ENCODE data around the gene CASTOR1. TPM values are rescaled to one million over a fixed set of nuclear protein-coding genes. Genes with fewer than 3 reads are reported as not detected.

CASTOR1 gene
- total RNA-seq, 6 donors from 2014 or later = 7.0 to 31.5 (median 22.1) TPM

- peak in 1 of 4 donors; percentile 65 for TF ChIP-seq POLR2A (IDR thresholded peaks at IDR 0.05)
- TF ChIP-seq CTCF (IDR thresholded peaks at IDR 0.05) = peak in 3 of 6 experiments; percentile 15 to 26 (median 24)
- TF ChIP-seq EP300 (IDR thresholded peaks at IDR 0.05) = peak; percentile 93 to 100 (median 98)
- peak; percentile 99 for TF ChIP-seq POLR2AphosphoS5 (IDR thresholded peaks at IDR 0.05)
- Histone ChIP-seq H3K36me3 (peaks cover 25 to 47% (median 42%) of the 10 kb centered on the region in 4 donors), H3K27ac (peak overlapping the region; percentile 94 to 99 (median 96)), H3K27me3 (no peaks in the 10 kb centered on the region), H3K4me3 (no peak overlapping the region), H3K4me1 (peaks cover 43 to 59% (median 46%) of the 10 kb centered on the region in 4 donors), H3K9me3 (no peaks in the 10 kb centered on the region)
- ATAC-seq (ENCODE audit: low FRiP score in 2 of 2) (peak; percentile 8 to 71), DNase-seq (peak in 1 of 2 donors; percentile 94)
- 43 to 53% methylated on average over 8 to 13 of the region's 13 CpGs for WGBS, 2 donors
These were observed 2.0 kb upstream of the CASTOR1 start for GRCh38 chr22:30291058-30291892.

DNA sequence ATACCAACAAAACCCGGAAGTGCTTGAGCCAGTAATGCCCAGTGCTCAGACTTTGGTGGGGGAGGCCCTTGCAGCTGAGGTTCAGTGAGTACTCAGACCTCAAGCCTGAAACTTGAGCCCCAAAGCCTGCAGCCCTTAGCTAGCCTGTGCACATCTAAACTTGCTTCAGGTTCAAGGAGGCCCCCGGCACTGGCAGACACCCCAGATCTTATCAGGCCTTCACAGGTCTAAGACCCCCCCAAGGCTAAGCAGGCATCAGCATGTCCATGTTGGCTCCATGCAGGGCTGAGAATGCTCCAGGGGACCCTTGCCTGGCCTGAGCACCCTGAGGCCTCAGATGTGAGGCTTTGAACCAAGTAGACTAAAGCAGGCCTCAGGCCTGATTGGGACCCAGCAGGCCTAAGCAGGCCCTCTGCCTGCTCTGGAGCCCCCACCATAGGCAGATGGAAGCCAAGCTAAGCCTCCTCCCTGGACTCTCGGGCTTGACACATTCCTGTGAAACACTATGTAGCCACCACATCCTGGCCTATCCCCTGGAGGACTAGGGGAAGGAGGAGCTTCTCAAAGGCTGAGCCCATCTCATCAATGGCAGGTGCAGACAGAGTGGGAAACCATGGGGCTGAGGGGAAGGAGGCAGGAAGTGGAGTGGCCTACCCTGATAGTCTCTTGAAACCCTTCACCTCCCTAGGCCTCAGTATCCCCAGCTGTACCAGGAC, 1.2 kb upstream of the CASTOR1 start:
- Histone ChIP-seq H3K9me3 (no peaks in the 10 kb centered on the region), H3K4me3 (peak overlapping the region in 3 of 4 donors; percentile 75 to 98 (median 98)), H3K27ac (peak overlapping the region; percentile 94 to 99 (median 96)), H3K27me3 (no peaks in the 10 kb centered on the region), H3K36me3 (peaks cover 21 to 47% (median 43%) of the 10 kb centered on the region in 4 donors), H3K4me1 (peaks cover 42 to 52% (median 43%) of the 10 kb centered on the region in 4 donors)
- 19 to 49% methylated on average over 2 to 3 of the region's 3 CpGs for WGBS, 2 donors
- TF ChIP-seq EP300 (IDR thresholded peaks at IDR 0.05) (no peak), CTCF (IDR thresholded peaks at IDR 0.05) (no peak), POLR2A (IDR thresholded peaks at IDR 0.05) (no peak), POLR2AphosphoS5 (IDR thresholded peaks at IDR 0.05) (no peak)
- DNase-seq = peak in 1 of 2 donors; percentile 46
- ATAC-seq (ENCODE audit: low FRiP score in 2 of 2) = peak in 1 of 2 donors; percentile 2

GRCh38 chr22:30289980-30290313, 642 bp upstream of the CASTOR1 start:
- DNase-seq (no peak), ATAC-seq (ENCODE audit: low FRiP score in 2 of 2) (peak in 1 of 2 donors; percentile 1)
- WGBS, 2 donors = 3 to 17% methylated on average over 7 to 12 of the region's 12 CpGs
- Histone ChIP-seq H3K36me3 (peaks cover 25 to 48% (median 44%) of the 10 kb centered on the region in 4 donors), H3K4me1 (peaks cover 42 to 52% (median 43%) of the 10 kb centered on the region in 4 donors), H3K27me3 (no peaks in the 10 kb centered on the region), H3K27ac (peak overlapping the region; percentile 94 to 99 (median 96)), H3K4me3 (peak overlapping the region in 3 of 4 donors; percentile 75 to 98 (median 98)), H3K9me3 (no peaks in the 10 kb centered on the region)
- TF ChIP-seq EP300 (IDR thresholded peaks at IDR 0.05) (no peak), CTCF (IDR thresholded peaks at IDR 0.05) (no peak), POLR2A (IDR thresholded peaks at IDR 0.05) (peak in 1 of 4 donors; percentile 7)

GRCh38 chr22:30288419-30289140, 725 bp downstream of the CASTOR1 start:
- DNase-seq = peak in 1 of 2 donors; percentile 86
- Histone ChIP-seq H3K4me1 (peaks cover 42 to 52% (median 43%) of the 10 kb centered on the region in 4 donors), H3K4me3 (peak overlapping the region; percentile 67 to 98 (median 86)), H3K27me3 (no peaks in the 10 kb centered on the region), H3K9me3 (no peaks in the 10 kb centered on the region), H3K36me3 (peaks cover 19 to 47% (median 39%) of the 10 kb centered on the region in 4 donors), H3K27ac (peak overlapping the region; percentile 94 to 99 (median 96))
- TF ChIP-seq EP300 (IDR thresholded peaks at IDR 0.05) (no peak), POLR2A (IDR thresholded peaks at IDR 0.05) (no peak)
- 16 to 22% methylated on average over 11 to 25 of the region's 27 CpGs for WGBS, 2 donors
- no peak for ATAC-seq (ENCODE audit: low FRiP score in 2 of 2)

Measured in upper lobe of left lung (tissue), 6 donors.